HepG2 (cell line): Measurements from ENCODE around the gene TPBGL. TPM values are rescaled to one million over a fixed set of nuclear protein-coding genes. Genes with fewer than 3 reads are reported as not detected.

ENCODE experiments used
- E2F1 ChIP-seq: sonication (generic); formaldehyde crosslinking; IDR thresholded peaks from 2 replicates; pipeline ENCODE4 v1.5.0; 2020; ENCODE audit warnings: missing genetic modification reagents
- GMEB1 ChIP-seq: sonication (generic); formaldehyde crosslinking; IDR thresholded peaks from 2 replicates; pipeline ENCODE4 v1.5.1; 2020; ENCODE audit warnings: missing genetic modification reagents, mild to moderate bottlenecking, borderline replicate concordance
- KAT8 ChIP-seq: IDR thresholded peaks from 2 replicates; pipeline ENCODE4 v1.6.1; 2016; ENCODE audit warnings: missing genetic modification reagents, missing compliant biosample characterization
- MTERF4 ChIP-seq: sonication (generic); formaldehyde crosslinking; IDR thresholded peaks from 2 replicates; pipeline ENCODE4 v1.8.0; 2023; ENCODE audit warnings: mild to moderate bottlenecking, missing genetic modification reagents
- NFE2 ChIP-seq: sonication (generic); formaldehyde crosslinking; IDR thresholded peaks from 2 replicates; pipeline ENCODE4 v1.4.0; 2020; ENCODE audit warnings: missing genetic modification reagents
- NONO ChIP-seq, 2 experiments: fragments of 450-650 bp in 1 of 2; sonication (generic) in 1 of 2; formaldehyde crosslinking in 1 of 2; IDR thresholded peaks in 1 of 2; conservative IDR thresholded peaks in 1 of 2; 2 replicates each; pipeline versions ENCODE4 v1.6.1 to v1.8.0; 2017 to 2022; ENCODE audit warnings: mild to moderate bottlenecking in 1 of 2, missing genetic modification reagents in 1 of 2, moderate library complexity in 1 of 2
- PHF5A ChIP-seq: IDR thresholded peaks from one replicate; pipeline ENCODE4 v1.6.1; 2018; ENCODE audit warnings: low read depth, missing genetic modification reagents; ENCODE audit not compliant: unreplicated experiment
- SCMH1 ChIP-seq: sonication (generic); formaldehyde crosslinking; IDR thresholded peaks from 2 replicates; pipeline ENCODE4 v1.9.0; 2021; ENCODE audit warnings: missing genetic modification reagents, mild to moderate bottlenecking, borderline replicate concordance
- TBX2 ChIP-seq: sonication (generic); formaldehyde crosslinking; IDR thresholded peaks from 2 replicates; pipeline ENCODE4 v1.5.0; 2020; ENCODE audit warnings: missing genetic modification reagents, mild to moderate bottlenecking, borderline replicate concordance
- YEATS4 ChIP-seq: sonication (generic); formaldehyde crosslinking; IDR thresholded peaks from 2 replicates; pipeline ENCODE4 v1.4.0; 2020; ENCODE audit warnings: missing genetic modification reagents, borderline replicate concordance
- ZBTB25 ChIP-seq: IDR thresholded peaks from 2 replicates; pipeline ENCODE4 v1.6.1; 2018; ENCODE audit warnings: missing genetic modification reagents
- ZNF260 ChIP-seq: sonication (generic); formaldehyde crosslinking; IDR thresholded peaks from 2 replicates; pipeline ENCODE4 v1.4.0; 2020; ENCODE audit warnings: missing genetic modification reagents, low read depth, mild to moderate bottlenecking, borderline replicate concordance
- ZNF333 ChIP-seq: sonication (generic); formaldehyde crosslinking; IDR thresholded peaks from 2 replicates; pipeline ENCODE4 v1.4.0; 2020; ENCODE audit warnings: mild to moderate bottlenecking, missing genetic modification reagents, borderline replicate concordance
- ZNF367 ChIP-seq: sonication (generic); formaldehyde crosslinking; IDR thresholded peaks from 2 replicates; pipeline ENCODE4 v1.4.0; 2020; ENCODE audit warnings: missing genetic modification reagents, borderline replicate concordance
- ZNF552 ChIP-seq: sonication (generic); formaldehyde crosslinking; IDR thresholded peaks from 2 replicates; pipeline ENCODE4 v1.9.0; 2022; ENCODE audit warnings: missing genetic modification reagents, mild to moderate bottlenecking, borderline replicate concordance
- ZNF557 ChIP-seq: sonication (generic); formaldehyde crosslinking; IDR thresholded peaks from 2 replicates; pipeline ENCODE4 v1.4.0; 2020; ENCODE audit warnings: missing genetic modification reagents
- ZNF562 ChIP-seq: sonication (generic); formaldehyde crosslinking; IDR thresholded peaks from 2 replicates; pipeline ENCODE4 v1.8.0; 2022; ENCODE audit warnings: missing genetic modification reagents, borderline replicate concordance
- ZNF784 ChIP-seq: sonication (generic); formaldehyde crosslinking; IDR thresholded peaks from 2 replicates; pipeline ENCODE4 v1.5.1; 2020; ENCODE audit warnings: missing genetic modification reagents, mild to moderate bottlenecking, borderline replicate concordance
- ZNF800 ChIP-seq: sonication (generic); formaldehyde crosslinking; IDR thresholded peaks from 2 replicates; pipeline ENCODE4 v1.4.0; 2020; ENCODE audit warnings: missing genetic modification reagents
- ZSCAN31 ChIP-seq: sonication (generic); formaldehyde crosslinking; IDR thresholded peaks from 2 replicates; pipeline ENCODE4 v1.5.0; 2020; ENCODE audit warnings: low read depth, mild to moderate bottlenecking, missing genetic modification reagents
- ZZZ3 ChIP-seq: sonication (generic); formaldehyde crosslinking; IDR thresholded peaks from 2 replicates; pipeline ENCODE4 v1.4.0; 2020; ENCODE audit warnings: missing genetic modification reagents, mild to moderate bottlenecking, borderline replicate concordance
- polyA plus RNA-seq, 8 experiments: library from polyadenylated mRNA; depleted of rRNA in 3 of 8; stranded (reverse) in 7 of 8; unstranded in 1 of 8; fragments of >200 nt; fragmentation: Illumina TruSeq in 4 of 8; extraction: Trizol in 4 of 8; gene quantifications; 2 replicates each; pipeline versions ENCODE4 v1.2.1 to v1.2.3, GENCODE V29; 2011 to 2016; ENCODE audit warnings: low read depth in 4 of 8, missing spikeins in 1 of 8, mixed read lengths in 1 of 8; ENCODE audit not compliant: insufficient read depth in 1 of 8
- total RNA-seq, 5 experiments: library from RNA; depleted of rRNA; stranded (reverse); fragments of >200 nt; fragmentation: Illumina TruSeq; extraction: Trizol; gene quantifications; 2 replicates each; pipeline ENCODE4 v1.2.3, GENCODE V29; 2016; ENCODE audit warnings: low read depth in 1 of 5

The TPBGL gene
- total and polyA plus RNA-seq, 2 of the 13 experiments (the other 11 are each of a cell fraction or from before 2014, with no cell fraction given), result not detected

GRCh38 chr11:75233754-75234172 lies 6.8 kb upstream of the TPBGL start (continued):
- TF ChIP-seq TBX2 (CRISPR knock-in tag) (0 out of 2 replicates have a peak, but pooled peaks have one; percentile 16), ZNF552 (CRISPR knock-in tag) (no peak), YEATS4 (CRISPR knock-in tag) (no peak), ZBTB25 (CRISPR knock-in tag) (peak; percentile 86), E2F1 (CRISPR knock-in tag) (no peak), ZNF784 (CRISPR knock-in tag) (no peak), MTERF4 (CRISPR knock-in tag) (no peak; the same call in 1 of the 2 replicates), ZNF260 (CRISPR knock-in tag) (no peak), PHF5A (CRISPR knock-in tag) (no peak), NONO (IDR thresholded peaks at IDR 0.05) (no peak), NONO (CRISPR knock-in tag; conservative IDR thresholded peaks at IDR 0.05) (no peak), NFE2 (CRISPR knock-in tag) (no peak), ZSCAN31 (CRISPR knock-in tag) (no peak), ZNF557 (CRISPR knock-in tag) (peak; percentile 77; the same call in 1 of the 2 replicates), ZNF800 (CRISPR knock-in tag) (0 out of 2 replicates have a peak, but pooled peaks have one; percentile 35), GMEB1 (CRISPR knock-in tag) (no peak), ZZZ3 (CRISPR knock-in tag) (no peak), ZNF562 (CRISPR knock-in tag) (no peak), KAT8 (CRISPR knock-in tag) (0 out of 2 replicates have a peak, but pooled peaks have one; percentile 17), SCMH1 (CRISPR knock-in tag) (no peak), ZNF333 (CRISPR knock-in tag) (no peak), ZNF367 (peak; percentile 68; the same call in 1 of the 2 replicates)
